ENCODE data around the gene NDRG4.

- TF ChIP-seq CTCF (IDR thresholded peaks at IDR 0.05), result no peak
- no peak for TF ChIP-seq POLR2A (IDR thresholded peaks at IDR 0.05)
Observed at GRCh38 chr16:58515871-58516767, 16.2 kb downstream of the NDRG4 start.

Data from gastroesophageal sphincter (tissue), 3 donors.